HG03432 (cell line): ENCODE measurements around the gene GPR137B.

ENCODE experiments used
- ATAC-seq: cut with Tn5 transposase; IDR thresholded peaks from one replicate; pipeline ENCODE4 v1.9.1; 2021; ENCODE audit warnings: mild to moderate bottlenecking, moderate library complexity; ENCODE audit not compliant: unreplicated experiment

Gene GPR137B

GRCh38 chr1:236251587-236251986 is 109.2 kb downstream of the GPR137B start:
- ATAC-seq = no peak

DNA sequence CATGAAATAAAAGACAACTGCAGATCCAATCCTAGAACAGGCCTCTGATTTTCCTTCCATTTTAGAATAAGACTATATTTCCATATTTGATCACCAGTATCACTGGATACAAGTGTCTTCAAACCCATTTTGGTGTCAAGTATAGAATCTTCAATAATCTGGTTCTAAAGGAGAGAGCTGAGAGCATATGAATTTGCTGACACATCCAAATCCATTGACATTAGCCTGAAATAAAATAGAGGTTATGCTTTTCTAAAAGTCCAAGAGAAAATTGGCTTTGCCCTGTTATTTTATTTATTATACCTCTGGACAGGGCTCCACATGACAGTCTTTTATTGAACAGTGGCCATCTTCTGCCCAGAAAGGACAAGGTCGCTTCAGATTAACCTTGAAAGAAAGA is 110.8 kb downstream of the GPR137B start:
- ATAC-seq = no peak

- ATAC-seq = no peak
These were observed 111.7 kb downstream of the GPR137B start for GRCh38 chr1:236253918-236254637.

- no peak for ATAC-seq
These were observed 114.9 kb downstream of the GPR137B start for GRCh38 chr1:236257216-236257615.

DNA sequence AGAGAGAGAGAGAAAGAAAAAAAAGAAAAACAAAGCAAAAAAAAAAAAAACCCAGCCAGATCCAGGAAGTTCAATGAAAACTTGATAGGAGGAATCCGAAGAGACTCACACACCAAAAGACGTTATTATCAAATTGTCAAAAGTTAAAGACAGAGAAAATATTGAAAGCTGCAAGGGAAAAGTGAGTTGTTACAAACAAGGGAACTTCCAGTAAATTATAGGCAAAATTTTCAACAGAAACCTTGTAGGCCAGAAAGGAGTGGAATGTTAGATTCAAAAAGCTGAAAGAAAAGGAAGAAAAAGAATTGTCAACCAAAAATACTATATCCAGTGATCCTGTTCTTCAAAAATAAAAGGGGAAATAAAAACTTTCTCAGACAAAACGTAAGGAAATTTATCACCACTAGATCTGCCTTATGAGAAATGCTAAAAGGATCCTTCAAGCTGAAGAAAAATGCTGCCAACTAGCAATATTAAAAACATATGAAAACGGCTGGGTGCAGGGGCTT is 115.8 kb downstream of the GPR137B start:
- ATAC-seq = no peak
